Neural progenitor cell (in vitro differentiated cells): ENCODE measurements around the gene PTPRK. TPM values are rescaled to one million over a fixed set of nuclear protein-coding genes. Genes with fewer than 3 reads are reported as not detected.
A peak's percentile ranks its signal among the peaks of the same experiment; 100 is the strongest.

Experiments
- DNase-seq: peaks from one replicate; pipeline ENCODE4 v3.0.0-alpha.2; 2016; ENCODE audit warnings: low spot score
- H2AFZ ChIP-seq: fragments of 200-600 bp; sonication (generic); replicated peaks from 2 replicates; pipeline ENCODE4 v1.6.1; 2016; ENCODE audit warnings: antibody characterized with exemption
- H3F3A ChIP-seq: fragments of 200-600 bp; sonication (generic); 2 replicates; pipeline ENCODE4 v1.6.1; 2016; ENCODE audit warnings: antibody characterized with exemption, low read depth
- H3K27ac ChIP-seq: fragments of 200-600 bp; sonication (generic); 2 replicates; pipeline ENCODE4 v1.5.1; 2016; ENCODE audit warnings: mild to moderate bottlenecking
- H3K27me3 ChIP-seq: fragments of 200-600 bp; sonication (generic); 2 replicates; pipeline ENCODE4 v1.6.1; 2016; ENCODE audit warnings: mild to moderate bottlenecking, moderate library complexity
- H3K36me3 ChIP-seq: fragments of 200-600 bp; sonication (generic); 2 replicates; pipeline ENCODE4 v1.5.1; 2016
- H3K4me1 ChIP-seq: fragments of 200-600 bp; sonication (generic); 2 replicates; pipeline ENCODE4 v1.6.1; 2016; ENCODE audit warnings: mixed run types
- H3K4me2 ChIP-seq: fragments of 200-600 bp; sonication (generic); 2 replicates; pipeline ENCODE4 v1.6.1; 2016
- H3K4me3 ChIP-seq: fragments of 200-600 bp; sonication (generic); 2 replicates; pipeline ENCODE4 v1.5.1; 2016
- H3K79me2 ChIP-seq: fragments of 200-600 bp; sonication (generic); 2 replicates; pipeline ENCODE4 v1.6.1; 2016; ENCODE audit warnings: low read depth
- H3K9ac ChIP-seq: fragments of 200-600 bp; sonication (generic); 2 replicates; pipeline ENCODE4 v1.6.1; 2016
- H3K9me3 ChIP-seq: fragments of 200-600 bp; sonication (generic); 2 replicates; pipeline ENCODE4 v1.5.1; 2016; ENCODE audit warnings: low read depth
- H4K20me1 ChIP-seq: fragments of 200-600 bp; sonication (generic); 2 replicates; pipeline ENCODE4 v1.6.1; 2016; ENCODE audit warnings: low read depth
- H3K27ac Mint-ChIP-seq: 3 replicates; pipeline ENCODE4 v1.8.0; 2021; ENCODE audit warnings: mixed read lengths
- H3K27me3 Mint-ChIP-seq: 2 replicates; pipeline ENCODE4 v1.8.0; 2022; ENCODE audit warnings: low read depth, mild to moderate bottlenecking, inconsistent platforms, moderate library complexity, mixed read lengths; ENCODE audit not compliant: insufficient read depth
- H3K36me3 Mint-ChIP-seq: 3 replicates; pipeline ENCODE4 v1.8.0; 2021; ENCODE audit warnings: mixed read lengths
- H3K4me1 Mint-ChIP-seq: 3 replicates; pipeline ENCODE4 v1.8.0; 2021; ENCODE audit warnings: mixed read lengths
- H3K4me3 Mint-ChIP-seq: 3 replicates; pipeline ENCODE4 v1.8.0; 2021; ENCODE audit warnings: mild to moderate bottlenecking, moderate library complexity, mixed read lengths
- H3K9me3 Mint-ChIP-seq: 3 replicates; pipeline ENCODE4 v1.8.0; 2020; ENCODE audit warnings: mixed read lengths
- CTCF ChIP-seq: fragments of 200-600 bp; sonication (generic); IDR thresholded peaks from 2 replicates; pipeline ENCODE4 v1.5.1; 2017; ENCODE audit warnings: antibody characterized with exemption, mild to moderate bottlenecking
- EZH2 ChIP-seq: fragments of 200-600 bp; sonication (generic); IDR thresholded peaks from 2 replicates; pipeline ENCODE4 v1.6.1; 2017; ENCODE audit warnings: antibody characterized with exemption, mild to moderate bottlenecking, moderate library complexity
- EZH2phosphoT487 ChIP-seq: fragments of 200-600 bp; sonication (generic); IDR thresholded peaks from 2 replicates; pipeline ENCODE4 v1.6.1; 2017; ENCODE audit warnings: antibody characterized with exemption
- total RNA-seq: library from RNA; depleted of rRNA; stranded (reverse); fragments of >200 nt; gene quantifications from 2 replicates; pipeline ENCODE4 v1.2.3, GENCODE V29; 2015; ENCODE audit warnings: low replicate concordance

Gene PTPRK
- total RNA-seq, 1 donor from 2014 or later: 35.0 TPM

- H3K27me3 ChIP-seq: no peaks in the 10 kb centered on the region
- Mint-ChIP-seq H3K4me1 (no peaks in the 10 kb centered on the region), H3K9me3 (no peaks in the 10 kb centered on the region), H3K27ac (no peak overlapping the region), H3K27me3 (no peaks in the 10 kb centered on the region), H3K36me3 (peaks cover 7% of the 10 kb centered on the region), H3K4me3 (no peak overlapping the region)
- no peaks in the 10 kb centered on the region for H3K36me3 ChIP-seq
- H2AFZ ChIP-seq: no peak overlapping the region
- no peaks in the 10 kb centered on the region for H4K20me1 ChIP-seq
- H3K9ac ChIP-seq: no peak overlapping the region
- no peaks in the 10 kb centered on the region for H3K9me3 ChIP-seq
- H3K4me1 ChIP-seq: no peaks in the 10 kb centered on the region
- TF ChIP-seq EZH2phosphoT487: no peak
- TF ChIP-seq EZH2: no peak
- TF ChIP-seq CTCF: no peak
- H3K79me2 ChIP-seq: no peaks in the 10 kb centered on the region
- no peak overlapping the region for H3K27ac ChIP-seq
- no peaks in the 10 kb centered on the region for H3F3A ChIP-seq
- no peak for DNase-seq
- no peak overlapping the region for H3K4me3 ChIP-seq
- no peak overlapping the region for H3K4me2 ChIP-seq
These were observed 467.3 kb downstream of the PTPRK start for GRCh38 chr6:128053109-128053508.

- no peak overlapping the region for H3K4me3 Mint-ChIP-seq
- Histone ChIP-seq H3K4me1 (no peaks in the 10 kb centered on the region), H4K20me1 (no peaks in the 10 kb centered on the region), H2AFZ (no peak overlapping the region), H3K36me3 (no peaks in the 10 kb centered on the region), H3K4me2 (no peak overlapping the region), H3K27ac (no peak overlapping the region), H3K27me3 (no peaks in the 10 kb centered on the region), H3K9me3 (no peaks in the 10 kb centered on the region), H3F3A (no peaks in the 10 kb centered on the region), H3K79me2 (no peaks in the 10 kb centered on the region), H3K9ac (no peak overlapping the region), H3K4me3 (no peak overlapping the region)
- H3K9me3 Mint-ChIP-seq: no peaks in the 10 kb centered on the region
- TF ChIP-seq EZH2phosphoT487: no peak
- no peak for TF ChIP-seq CTCF
- no peak for TF ChIP-seq EZH2
- H3K36me3 Mint-ChIP-seq: peaks cover 3% of the 10 kb centered on the region
- H3K27ac Mint-ChIP-seq: no peak overlapping the region
- no peaks in the 10 kb centered on the region for H3K4me1 Mint-ChIP-seq
- no peaks in the 10 kb centered on the region for H3K27me3 Mint-ChIP-seq
- DNase-seq: no peak
These were observed 472.4 kb downstream of the PTPRK start for GRCh38 chr6:128047989-128048388.

GRCh38 chr6:128046033-128046432 is 474.4 kb downstream of the PTPRK start:
- no peaks in the 10 kb centered on the region for H3F3A ChIP-seq
- H3K27me3 Mint-ChIP-seq: no peaks in the 10 kb centered on the region
- H3K36me3 Mint-ChIP-seq: peaks cover 3% of the 10 kb centered on the region
- no peak for DNase-seq
- no peaks in the 10 kb centered on the region for H3K36me3 ChIP-seq
- no peak overlapping the region for H3K4me3 Mint-ChIP-seq
- H3K4me1 Mint-ChIP-seq: no peaks in the 10 kb centered on the region
- H2AFZ ChIP-seq: no peak overlapping the region
- no peaks in the 10 kb centered on the region for H3K4me1 ChIP-seq
- no peaks in the 10 kb centered on the region for H4K20me1 ChIP-seq
- no peak overlapping the region for H3K4me2 ChIP-seq
- H3K4me3 ChIP-seq: no peak overlapping the region
- peak overlapping the region; percentile 38 for H3K27ac Mint-ChIP-seq
- no peaks in the 10 kb centered on the region for H3K27me3 ChIP-seq
- H3K9me3 Mint-ChIP-seq: no peaks in the 10 kb centered on the region
- H3K79me2 ChIP-seq: no peaks in the 10 kb centered on the region
- H3K9me3 ChIP-seq: no peaks in the 10 kb centered on the region
- no peak overlapping the region for H3K27ac ChIP-seq
- H3K9ac ChIP-seq: no peak overlapping the region
- no peak for TF ChIP-seq EZH2phosphoT487
- TF ChIP-seq CTCF: no peak
- no peak for TF ChIP-seq EZH2

GRCh38 chr6:128039543-128039942 is 480.9 kb downstream of the PTPRK start:
- Mint-ChIP-seq H3K9me3 (no peaks in the 10 kb centered on the region), H3K4me3 (no peak overlapping the region), H3K36me3 (peaks cover 2% of the 10 kb centered on the region), H3K27ac (no peak overlapping the region), H3K27me3 (no peaks in the 10 kb centered on the region), H3K4me1 (no peaks in the 10 kb centered on the region)
- Histone ChIP-seq H3K27me3 (no peaks in the 10 kb centered on the region), H3K27ac (no peak overlapping the region), H3K36me3 (no peaks in the 10 kb centered on the region), H3K79me2 (no peaks in the 10 kb centered on the region), H3K4me3 (no peak overlapping the region), H4K20me1 (no peaks in the 10 kb centered on the region), H3K9me3 (no peaks in the 10 kb centered on the region), H2AFZ (no peak overlapping the region), H3K4me1 (no peaks in the 10 kb centered on the region), H3K4me2 (no peak overlapping the region), H3K9ac (no peak overlapping the region), H3F3A (no peaks in the 10 kb centered on the region)
- TF ChIP-seq CTCF: no peak
- no peak for TF ChIP-seq EZH2
- no peak for TF ChIP-seq EZH2phosphoT487
- no peak for DNase-seq
